HG02870 (cell line): ENCODE data around the gene CAB39.
"Not testable (repeated sequence)": the region's sequence is repeated elsewhere in the genome, so short reads cannot be mapped to it uniquely, and the experiment has no call there.

Experiments
- ATAC-seq: cut with Tn5 transposase; IDR thresholded peaks from one replicate; pipeline ENCODE4 v1.9.1; 2021; ENCODE audit warnings: mild to moderate bottlenecking, moderate library complexity; ENCODE audit not compliant: unreplicated experiment

Gene CAB39

GRCh38 chr2:230713331-230714135 lies 891 bp downstream of the CAB39 start:
- ATAC-seq, result peak; percentile 12

- ATAC-seq, result no peak
These were observed 1.5 kb downstream of the CAB39 start for GRCh38 chr2:230714136-230714480.

GRCh38 chr2:230715201-230715600 lies 2.6 kb downstream of the CAB39 start:
- ATAC-seq, result no peak

- no peak for ATAC-seq
These were observed 3.9 kb downstream of the CAB39 start for GRCh38 chr2:230716588-230716987.

- no peak for ATAC-seq
These were observed 5.0 kb downstream of the CAB39 start for GRCh38 chr2:230717600-230717999.

GRCh38 chr2:230719340-230719739 lies 6.7 kb downstream of the CAB39 start:
- ATAC-seq, result no peak

- ATAC-seq, result no peak
These were observed 9.1 kb downstream of the CAB39 start for GRCh38 chr2:230721712-230722111.

GRCh38 chr2:230722207-230722885 lies 9.7 kb downstream of the CAB39 start:
- ATAC-seq, result no peak

- ATAC-seq, result no peak
These were observed 10.7 kb downstream of the CAB39 start for GRCh38 chr2:230723363-230723762.

- not testable (repeated sequence) for ATAC-seq
These were observed 12.3 kb downstream of the CAB39 start for GRCh38 chr2:230724957-230725356.

GRCh38 chr2:230731512-230731911 lies 18.9 kb downstream of the CAB39 start:
- ATAC-seq, result no peak

- no peak for ATAC-seq
These were observed 20.3 kb downstream of the CAB39 start for GRCh38 chr2:230732914-230733401.

GRCh38 chr2:230734247-230735175 lies 21.9 kb downstream of the CAB39 start:
- ATAC-seq, result no peak

- ATAC-seq, result no peak
These were observed 23.2 kb downstream of the CAB39 start for GRCh38 chr2:230735884-230736283.

- no peak for ATAC-seq
These were observed 24.7 kb downstream of the CAB39 start for GRCh38 chr2:230737300-230737699.

- no peak for ATAC-seq
These were observed 25.2 kb downstream of the CAB39 start for GRCh38 chr2:230737791-230738226.

GRCh38 chr2:230738391-230738811 lies 25.8 kb downstream of the CAB39 start:
- ATAC-seq, result no peak

GRCh38 chr2:230738924-230739323 lies 26.3 kb downstream of the CAB39 start:
- no peak for ATAC-seq

GRCh38 chr2:230739961-230740360 lies 27.3 kb downstream of the CAB39 start:
- no peak for ATAC-seq

- no peak for ATAC-seq
These were observed 30.1 kb downstream of the CAB39 start for GRCh38 chr2:230742781-230743180.

- no peak for ATAC-seq
These were observed 33.6 kb downstream of the CAB39 start for GRCh38 chr2:230746213-230746612.
